Sigmoid colon (tissue), 4 donors: Measurements from ENCODE around the gene TTLL8.

Experiments used
- EP300 ChIP-seq, 4 donors: sonication (generic); formaldehyde crosslinking; IDR thresholded peaks; one replicate each; pipeline ENCODE4 v1.6.1; 2017; ENCODE audit warnings: antibody characterized with exemption in 4 of 4
- POLR2A ChIP-seq, 2 donors: fragments of 450-650 bp; IDR thresholded peaks; one replicate each; pipeline ENCODE4 v1.6.1; 2016; ENCODE audit warnings: antibody characterized with exemption in 2 of 2, mild to moderate bottlenecking in 2 of 2, moderate library complexity in 2 of 2
- TF ChIP-seq, protein P1 (sequence below), 4 experiments: fragments of 450-650 bp in 3 of 4; fragments of 200-600 bp in 1 of 4; IDR thresholded peaks; one replicate each; pipeline ENCODE4 v1.5.1; 2016 to 2019; ENCODE audit warnings: antibody characterized with exemption in 4 of 4, mild to moderate bottlenecking in 3 of 4, moderate library complexity in 2 of 4

DNA sequence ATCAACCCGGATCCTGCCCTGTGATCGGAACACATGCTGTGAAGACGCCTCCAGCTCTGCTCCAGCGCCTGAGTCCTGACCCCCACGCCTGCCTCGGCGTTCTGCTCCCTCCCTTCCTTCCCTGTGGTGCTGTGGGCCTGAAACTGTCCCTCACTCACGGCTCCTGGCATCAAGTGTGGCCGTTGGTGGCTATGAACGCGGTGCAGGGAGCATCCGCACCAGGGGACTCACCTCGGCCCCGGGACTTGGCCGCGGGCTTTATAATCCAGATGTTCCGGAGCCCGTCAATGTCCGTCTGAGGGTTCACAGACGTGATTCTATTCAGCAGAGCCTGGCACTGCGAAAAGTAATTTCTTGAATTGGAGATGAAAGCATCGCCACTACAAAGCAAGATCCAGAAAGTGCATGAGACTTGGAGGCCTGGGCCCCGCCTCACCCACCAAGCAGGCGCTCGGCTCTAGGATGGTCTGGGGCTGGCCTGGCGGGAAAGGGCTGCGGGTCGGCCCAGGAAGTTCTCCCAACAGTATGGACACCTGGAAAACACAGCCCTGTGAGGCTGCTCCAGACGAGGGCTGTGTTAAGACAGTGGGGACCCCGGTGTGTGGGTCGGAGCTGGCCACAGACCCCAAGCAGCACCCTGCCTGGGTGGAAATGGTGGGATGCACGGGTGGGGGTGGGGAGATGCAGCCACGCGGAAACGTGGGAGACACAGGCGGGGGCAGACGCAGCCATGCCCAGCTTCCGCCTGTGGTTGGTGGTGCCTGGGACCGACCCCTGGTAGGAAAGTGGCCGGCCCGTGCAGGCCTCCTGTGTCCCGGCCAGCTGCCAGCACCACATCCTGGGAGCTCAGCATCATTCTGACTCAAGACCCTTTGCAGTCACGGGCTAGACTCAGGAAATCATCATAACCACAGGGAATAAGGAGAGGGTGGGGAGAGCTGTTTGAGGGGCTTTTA is 23.7 kb downstream of the TTLL8 start:
- TF ChIP-seq EP300 (IDR thresholded peaks at IDR 0.05), result no peak
- TF ChIP-seq POLR2A (IDR thresholded peaks at IDR 0.05), result no peak
- TF ChIP-seq, protein P1, sequence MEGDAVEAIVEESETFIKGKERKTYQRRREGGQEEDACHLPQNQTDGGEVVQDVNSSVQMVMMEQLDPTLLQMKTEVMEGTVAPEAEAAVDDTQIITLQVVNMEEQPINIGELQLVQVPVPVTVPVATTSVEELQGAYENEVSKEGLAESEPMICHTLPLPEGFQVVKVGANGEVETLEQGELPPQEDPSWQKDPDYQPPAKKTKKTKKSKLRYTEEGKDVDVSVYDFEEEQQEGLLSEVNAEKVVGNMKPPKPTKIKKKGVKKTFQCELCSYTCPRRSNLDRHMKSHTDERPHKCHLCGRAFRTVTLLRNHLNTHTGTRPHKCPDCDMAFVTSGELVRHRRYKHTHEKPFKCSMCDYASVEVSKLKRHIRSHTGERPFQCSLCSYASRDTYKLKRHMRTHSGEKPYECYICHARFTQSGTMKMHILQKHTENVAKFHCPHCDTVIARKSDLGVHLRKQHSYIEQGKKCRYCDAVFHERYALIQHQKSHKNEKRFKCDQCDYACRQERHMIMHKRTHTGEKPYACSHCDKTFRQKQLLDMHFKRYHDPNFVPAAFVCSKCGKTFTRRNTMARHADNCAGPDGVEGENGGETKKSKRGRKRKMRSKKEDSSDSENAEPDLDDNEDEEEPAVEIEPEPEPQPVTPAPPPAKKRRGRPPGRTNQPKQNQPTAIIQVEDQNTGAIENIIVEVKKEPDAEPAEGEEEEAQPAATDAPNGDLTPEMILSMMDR (IDR thresholded peaks at IDR 0.05), result no peak
